Ovary (tissue), 9 donors: ENCODE measurements around the gene GMPR2. TPM values are rescaled to one million over a fixed set of nuclear protein-coding genes. Genes with fewer than 3 reads are reported as not detected.
A peak's percentile ranks its signal among the peaks of the same experiment; 100 is the strongest.
"Not testable (repeated sequence)": the region's sequence is repeated elsewhere in the genome, so short reads cannot be mapped to it uniquely, and the experiment has no call there.

Experiments
- DNase-seq, 5 donors: peaks; one replicate each; pipeline ENCODE4 v3.0.0-alpha.2; 2019 to 2020
- H3K27ac ChIP-seq, 2 donors: fragments of 200-600 bp; one replicate each; pipeline versions ENCODE4 v1.5.1 to v1.8.0; 2019 to 2022
- H3K27me3 ChIP-seq: fragments of 200-600 bp; one replicate; pipeline ENCODE4 v1.8.0; 2022
- H3K36me3 ChIP-seq: fragments of 200-600 bp; sonication (generic); one replicate; pipeline ENCODE4 v1.5.1; 2019
- H3K4me1 ChIP-seq: one replicate; pipeline ENCODE4 v1.8.1; 2013; ENCODE audit warnings: mild to moderate bottlenecking, moderate library complexity; ENCODE audit not compliant: insufficient read depth
- H3K4me3 ChIP-seq: fragments of 200-600 bp; sonication (generic); one replicate; pipeline ENCODE4 v1.5.1; 2017
- H3K9me3 ChIP-seq, 2 donors: fragments of 200-600 bp in 1 of 2; sonication (generic) in 1 of 2; one replicate each; pipeline versions ENCODE4 v1.5.1 to v1.8.1; 2013 to 2019; ENCODE audit warnings: mild to moderate bottlenecking in 1 of 2, moderate library complexity in 1 of 2
- EP300 ChIP-seq: sonication (generic); formaldehyde crosslinking; IDR thresholded peaks from one replicate; pipeline ENCODE4 v1.6.1; 2017; ENCODE audit warnings: antibody characterized with exemption
- POLR2A ChIP-seq: fragments of 450-650 bp; IDR thresholded peaks from one replicate; pipeline ENCODE4 v1.6.1; 2017; ENCODE audit warnings: antibody characterized with exemption, mild to moderate bottlenecking, moderate library complexity
- WGBS, 3 donors: extraction: QIAGEN DNeasy Blood & Tissue Kit in 1 of 3; methylation state at CpG; one replicate each; pipeline versions ENCODE4 v1.1.5 to v1.1.7; 2013 to 2017; 5-methylcytosine and 5-hydroxymethylcytosine counted together
- intact Hi-C, 4 donors: fragments of 100-400 bp; cut with DNase I; formaldehyde crosslinking; loops; one replicate each; pipeline versions ENCODE4 v1.11.0 to v1.15.1; 2022 to 2023
- polyA plus RNA-seq, 2 donors: library from polyadenylated mRNA; stranded (reverse); fragments of 200-250 nt in 1 of 2; fragments of 350-450 nt in 1 of 2; fragmentation: Illumina TruSeq in 1 of 2; extraction: RNeasy Lipid Tissue Mini Kit (QIAGEN cat#74804) in 1 of 2; gene quantifications; one replicate each; pipeline ENCODE4 v1.2.3, GENCODE V29; 2013 to 2014
- total RNA-seq, 7 donors: library from RNA; depleted of rRNA in 2 of 7; stranded (reverse); fragments of >200 nt in 2 of 7; fragmentation: NEBNext Ultra II Directional in 3 of 7; extraction: Animal tissue kit (Norgen Biotek cat#: 25700) in 3 of 7; gene quantifications; one replicate each; pipeline versions ENCODE4 v1.1.0 to v1.2.4, GENCODE V29; 2016 to 2023
- TF ChIP-seq, protein P1 (sequence below), 3 donors: fragments of 450-650 bp in 2 of 3; fragments of 200-600 bp in 1 of 3; IDR thresholded peaks; one replicate each; pipeline versions ENCODE4 v1.5.1 to v1.8.0; 2016 to 2022; ENCODE audit warnings: antibody characterized with exemption in 3 of 3, mild to moderate bottlenecking in 1 of 3
- donor health status: DM: no; HTN: no; CAD: no; lungs with moderate emphysema.
- donor health status: DM: no; HTN: no; CAD: no.
- donor health status: Bipolar disorder and iron deficiency.
- donor health status: DM: yes; HTN: yes; CAD: no.
- donor health status: DM: no; HTN: no; CAD: no.
- donor health status: DM: yes; HTN: yes; CAD: no.

Gene GMPR2
- total and polyA plus RNA-seq, 9 donors = 46.2 to 85.7 (median 59.4) TPM

DNA sequence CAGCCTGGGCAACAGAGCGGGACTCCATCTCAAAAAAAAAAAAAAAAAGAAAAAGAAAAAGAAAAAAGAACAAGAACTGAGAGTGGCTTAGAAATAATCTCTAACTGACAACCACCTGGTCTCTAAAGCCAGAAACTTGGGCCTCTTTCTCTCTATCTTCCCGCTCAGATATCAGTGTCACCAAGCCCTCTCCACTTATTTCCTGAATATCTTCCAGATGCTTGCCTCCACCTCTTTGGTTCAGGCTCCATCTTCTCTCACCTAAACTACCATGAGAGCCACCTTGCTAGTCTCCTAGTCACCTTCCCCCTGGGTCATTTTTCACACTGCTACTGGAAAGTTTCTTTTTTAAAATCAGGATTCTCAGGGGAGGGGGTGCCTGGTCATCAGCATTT, 35.7 kb upstream of the GMPR2 start:
- no peak for DNase-seq
- Histone ChIP-seq H3K4me1 (peaks cover 4% of the 10 kb centered on the region), H3K27me3 (no peaks in the 10 kb centered on the region), H3K9me3 (no peaks in the 10 kb centered on the region), H3K36me3 (no peaks in the 10 kb centered on the region), H3K27ac (no peak overlapping the region), H3K4me3 (no peak overlapping the region)
- intact Hi-C loops = no loop called here
- TF ChIP-seq, protein P1, sequence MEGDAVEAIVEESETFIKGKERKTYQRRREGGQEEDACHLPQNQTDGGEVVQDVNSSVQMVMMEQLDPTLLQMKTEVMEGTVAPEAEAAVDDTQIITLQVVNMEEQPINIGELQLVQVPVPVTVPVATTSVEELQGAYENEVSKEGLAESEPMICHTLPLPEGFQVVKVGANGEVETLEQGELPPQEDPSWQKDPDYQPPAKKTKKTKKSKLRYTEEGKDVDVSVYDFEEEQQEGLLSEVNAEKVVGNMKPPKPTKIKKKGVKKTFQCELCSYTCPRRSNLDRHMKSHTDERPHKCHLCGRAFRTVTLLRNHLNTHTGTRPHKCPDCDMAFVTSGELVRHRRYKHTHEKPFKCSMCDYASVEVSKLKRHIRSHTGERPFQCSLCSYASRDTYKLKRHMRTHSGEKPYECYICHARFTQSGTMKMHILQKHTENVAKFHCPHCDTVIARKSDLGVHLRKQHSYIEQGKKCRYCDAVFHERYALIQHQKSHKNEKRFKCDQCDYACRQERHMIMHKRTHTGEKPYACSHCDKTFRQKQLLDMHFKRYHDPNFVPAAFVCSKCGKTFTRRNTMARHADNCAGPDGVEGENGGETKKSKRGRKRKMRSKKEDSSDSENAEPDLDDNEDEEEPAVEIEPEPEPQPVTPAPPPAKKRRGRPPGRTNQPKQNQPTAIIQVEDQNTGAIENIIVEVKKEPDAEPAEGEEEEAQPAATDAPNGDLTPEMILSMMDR (IDR thresholded peaks at IDR 0.05) = no peak
- TF ChIP-seq POLR2A (no peak), EP300 (no peak)
- WGBS, 3 donors = 86 to 94% (median 92%) methylated on average over 2 of the region's 2 CpGs

DNA sequence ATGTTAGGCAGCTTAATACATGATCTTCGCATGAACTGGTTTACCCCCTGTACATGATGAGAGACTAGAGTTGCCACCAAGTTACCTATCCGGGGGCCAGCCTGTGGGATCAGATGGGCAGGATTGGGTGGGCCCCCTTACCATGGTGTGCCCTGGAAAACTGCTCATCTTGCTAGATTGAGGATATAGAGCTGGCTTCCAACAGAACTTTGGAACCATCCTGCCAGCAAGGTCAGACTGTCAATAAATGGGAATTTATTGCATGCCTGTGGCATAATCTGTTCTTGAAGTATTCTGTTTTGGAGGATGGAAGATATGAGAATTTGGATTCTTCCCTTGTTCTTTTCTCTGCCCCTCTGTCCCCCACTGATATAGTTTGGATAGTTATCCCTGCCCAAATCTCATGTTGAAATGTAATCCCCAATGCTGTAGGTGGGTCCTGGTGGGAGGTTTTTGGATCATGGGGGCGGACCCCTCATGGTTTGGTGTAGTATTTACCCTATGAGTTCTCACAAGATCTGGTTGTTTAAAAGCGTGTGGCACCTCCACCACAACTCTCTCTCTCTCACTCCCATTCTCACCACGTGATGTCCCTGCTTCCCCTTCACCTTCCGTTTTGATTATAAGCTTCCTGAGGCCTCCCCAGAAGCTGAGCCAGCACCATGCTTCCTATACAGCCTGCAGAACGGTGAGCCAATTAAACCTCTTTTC, 33.8 kb upstream of the GMPR2 start:
- Histone ChIP-seq H3K36me3 (no peaks in the 10 kb centered on the region), H3K4me1 (peaks cover 4% of the 10 kb centered on the region), H3K4me3 (no peak overlapping the region), H3K9me3 (no peaks in the 10 kb centered on the region), H3K27ac (no peak overlapping the region), H3K27me3 (no peaks in the 10 kb centered on the region)
- no peak for DNase-seq
- intact Hi-C loops = no loop called here
- TF ChIP-seq, protein P1 (IDR thresholded peaks at IDR 0.05) = no peak
- TF ChIP-seq POLR2A (no peak), EP300 (no peak)
- 77 to 87% (median 84%) methylated on average over 7 of the region's 7 CpGs for WGBS, 3 donors

DNA sequence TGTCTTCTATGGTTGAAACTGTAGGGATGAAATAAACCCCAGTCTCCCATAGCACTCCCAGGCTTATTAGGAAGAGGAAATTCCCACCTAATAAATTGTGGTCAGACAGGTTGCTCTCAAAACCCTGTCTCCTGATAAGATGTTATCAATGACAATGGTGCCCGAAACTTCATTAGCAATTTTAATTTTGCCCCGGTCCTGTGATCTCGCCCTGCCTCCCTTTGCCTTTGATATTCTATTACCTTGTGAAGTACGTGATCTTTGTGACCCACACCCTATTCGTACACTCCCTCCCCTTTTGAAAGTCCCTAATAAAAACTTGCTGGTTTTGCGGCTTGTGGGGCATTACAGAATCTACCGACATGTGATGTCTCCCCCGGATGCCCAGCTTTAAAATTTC, 30.2 kb upstream of the GMPR2 start:
- intact Hi-C loops, H3K4me3 ChIP-seq, DNase-seq, H3K4me1 ChIP-seq, H3K27ac ChIP-seq, H3K9me3 ChIP-seq, H3K36me3 ChIP-seq, H3K27me3 ChIP-seq: not testable (repeated sequence)
- WGBS, 3 donors = 87 to 91% (median 88%) methylated on average over 8 of the region's 8 CpGs

DNA sequence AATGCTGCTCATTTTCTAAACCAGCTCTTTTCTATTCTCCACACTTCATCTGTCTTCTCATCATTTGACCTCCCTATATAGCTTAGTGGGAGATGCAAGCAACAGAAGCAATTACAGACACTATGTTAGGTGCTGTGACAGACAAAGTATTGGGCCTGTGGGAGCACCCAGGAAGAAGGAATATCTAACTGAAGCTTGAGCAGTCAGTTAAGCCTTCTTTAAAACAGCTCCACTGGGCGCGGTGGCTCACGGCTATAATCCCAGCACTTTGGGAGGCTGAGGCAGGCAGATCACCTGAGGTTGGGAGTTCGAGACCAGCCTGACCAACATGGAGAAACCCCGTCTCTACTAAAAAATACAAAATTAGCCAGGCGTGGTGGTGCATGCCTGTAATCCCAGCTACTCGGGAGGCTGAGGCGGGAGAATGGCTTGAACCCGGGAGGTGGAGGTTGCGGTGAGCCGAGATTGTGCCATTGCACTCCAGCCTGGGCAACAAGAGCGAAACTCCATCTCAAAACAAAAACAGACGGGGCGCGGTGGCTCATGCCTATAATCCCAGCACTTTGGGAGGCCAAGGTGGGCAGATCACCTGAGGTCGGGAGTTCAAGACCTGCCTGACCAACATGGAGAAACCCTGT, 29.4 kb upstream of the GMPR2 start:
- H3K4me1 ChIP-seq, H3K9me3 ChIP-seq, H3K36me3 ChIP-seq, H3K4me3 ChIP-seq, H3K27me3 ChIP-seq, intact Hi-C loops, H3K27ac ChIP-seq: not testable (repeated sequence)
- peak in 1 of 5 donors; percentile 14 for DNase-seq
- WGBS, 3 donors = 94 to 96% (median 96%) methylated on average over 16 of the region's 16 CpGs

DNA sequence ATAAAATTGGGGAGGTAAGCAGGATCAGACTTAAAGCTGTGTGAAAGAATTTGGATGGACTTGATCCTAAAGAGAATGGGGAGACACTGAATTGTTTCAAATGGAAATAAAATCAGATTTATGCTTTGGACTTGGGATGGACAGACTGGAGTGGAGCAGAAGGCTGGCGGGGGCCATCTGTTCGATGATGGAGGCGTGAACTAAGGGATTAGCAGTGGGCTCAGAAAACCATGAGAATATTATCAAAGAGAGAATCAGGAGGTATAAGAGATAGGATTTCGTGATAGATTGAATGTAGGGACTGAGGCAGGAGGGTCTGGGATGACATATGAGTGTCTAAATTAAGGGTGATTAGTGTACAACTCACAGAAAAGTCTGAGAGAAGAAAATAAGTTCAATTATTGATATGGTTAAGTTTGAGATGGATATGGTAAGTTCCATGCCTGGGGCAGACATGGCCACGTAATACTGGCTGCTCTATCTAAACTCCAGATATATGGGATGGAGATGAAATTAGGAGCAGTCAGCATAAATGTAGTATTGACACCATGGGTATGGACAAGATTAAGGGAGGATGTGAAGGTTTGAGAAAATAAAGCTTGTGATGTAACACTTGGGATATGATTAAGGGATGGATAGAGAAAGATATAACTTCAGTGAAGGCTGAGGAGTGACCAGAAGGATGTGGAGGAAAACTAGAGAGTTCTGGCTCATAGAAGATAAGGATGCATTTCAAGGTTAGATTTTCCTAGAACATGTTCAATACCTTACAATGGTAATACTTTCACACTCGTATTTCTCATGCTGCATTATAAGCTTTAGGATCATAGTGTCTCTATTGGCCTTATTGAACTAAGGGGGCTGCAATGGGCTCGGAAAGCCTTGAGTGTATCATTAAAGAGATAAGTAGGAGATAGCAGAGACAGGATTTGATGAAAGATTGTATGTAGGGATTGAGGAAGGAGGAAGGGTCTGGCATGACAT, 28.3 kb upstream of the GMPR2 start:
- DNase-seq = no peak
- WGBS, 3 donors = 89 to 94% (median 91%) methylated on average over 7 of the region's 7 CpGs

More for the DNA sequence above, 28.3 kb upstream of the GMPR2 start:
- Histone ChIP-seq H3K36me3 (no peaks in the 10 kb centered on the region), H3K27ac (no peak overlapping the region), H3K4me3 (no peak overlapping the region), H3K4me1 (no peaks in the 10 kb centered on the region), H3K9me3 (no peaks in the 10 kb centered on the region), H3K27me3 (no peaks in the 10 kb centered on the region)
- intact Hi-C loops = no loop called here
- no peak for TF ChIP-seq POLR2A
- TF ChIP-seq, protein P1 (IDR thresholded peaks at IDR 0.05) = no peak
- no peak for TF ChIP-seq EP300
